AG04449 (cell line): ENCODE results near the gene DENND1A.

Experiments used
- CTCF ChIA-PET: fragments of 350-600 bp; formaldehyde crosslinking; extraction: SDS; loops from one replicate; lab custom pipeline; 2021; ENCODE audit warnings: antibody characterized with exemption; lab: Yijun Ruan, JAX
- POLR2A ChIA-PET: fragments of 400-600, 350-600 bp; formaldehyde crosslinking; extraction: SDS; loops from one replicate; lab custom pipeline; 2020; ENCODE audit warnings: antibody characterized with exemption, inconsistent platforms; lab: Yijun Ruan, JAX
- DNase-seq: peaks from one replicate; pipeline ENCODE4 v3.0.0-alpha.2; 2010; ENCODE audit warnings: low read depth, low spot score
- H3K4me3 ChIP-seq: 2 replicates; pipeline ENCODE4 v1.5.1; 2011; ENCODE audit warnings: low read depth, mild to moderate bottlenecking, control low read depth, low read length
- CTCF ChIP-seq: IDR thresholded peaks from one replicate; pipeline ENCODE4 v1.5.1; 2011; ENCODE audit warnings: mild to moderate bottlenecking, moderate library complexity, low read length, control low read depth, inconsistent platforms; ENCODE audit not compliant: insufficient read depth; ENCODE audit errors: missing control alignments

Gene DENND1A

GRCh38 chr9:123543492-123543891, 386.4 kb downstream of the DENND1A start:
- ChIA-PET POLR2A (no interaction called here), CTCF (interaction anchor here (0.9 to 10.7 kb wide), 12 partner anchors 10 to 777 kb away, joined by 3 to 111 read pairs (median 4); no protein-coding TSS in a partner anchor)
- H3K4me3 ChIP-seq: no peak overlapping the region
- DNase-seq: no peak
- TF ChIP-seq CTCF: no peak

GRCh38 chr9:123542435-123543225, 387.3 kb downstream of the DENND1A start:
- CTCF ChIA-PET: interaction anchor here (0.9 to 10.7 kb wide), 11 partner anchors 9 to 848 kb away, joined by 3 to 111 read pairs (median 3); no protein-coding TSS in a partner anchor
- POLR2A ChIA-PET: no interaction called here
- no peak overlapping the region for H3K4me3 ChIP-seq
- no peak for DNase-seq
- TF ChIP-seq CTCF: no peak

GRCh38 chr9:123541411-123541810, 388.5 kb downstream of the DENND1A start:
- ChIA-PET CTCF (interaction anchor here (1.0 to 10.7 kb wide), 6 partner anchors 13 to 849 kb away, joined by 3 to 111 read pairs (median 6); no protein-coding TSS in a partner anchor), POLR2A (no interaction called here)
- no peak for DNase-seq
- TF ChIP-seq CTCF: no peak
- no peak overlapping the region for H3K4me3 ChIP-seq

- DNase-seq: no peak
- TF ChIP-seq CTCF: no peak
- H3K4me3 ChIP-seq: no peak overlapping the region
- ChIA-PET CTCF (interaction anchor here (0.7 to 10.7 kb wide), 6 partner anchors 12 to 586 kb away, joined by 3 to 111 read pairs (median 4); no protein-coding TSS in a partner anchor), POLR2A (no interaction called here)
Observed at GRCh38 chr9:123540457-123540856, 389.5 kb downstream of the DENND1A start.

GRCh38 chr9:123537809-123538208, 392.1 kb downstream of the DENND1A start:
- no peak for TF ChIP-seq CTCF
- CTCF ChIA-PET: interaction anchor here (1.2 kb wide), 1 partner anchor 503 kb away, joined by 6 read pairs; no protein-coding TSS in a partner anchor
- POLR2A ChIA-PET: no interaction called here
- DNase-seq: no peak
- no peak overlapping the region for H3K4me3 ChIP-seq

GRCh38 chr9:123536455-123536868, 393.5 kb downstream of the DENND1A start:
- no peak for TF ChIP-seq CTCF
- DNase-seq: no peak
- CTCF ChIA-PET: interaction anchor here (1.0 kb wide), 1 partner anchor 9 kb away, joined by 3 read pairs; no protein-coding TSS in a partner anchor
- H3K4me3 ChIP-seq: no peak overlapping the region
- POLR2A ChIA-PET: no interaction called here
